ENCODE data around the gene ZNF276. TPM values are rescaled to one million over a fixed set of nuclear protein-coding genes. Genes with fewer than 3 reads are reported as not detected.

The ZNF276 gene
- total RNA-seq, 6 donors from 2014 or later: 28.6 to 172 (median 39.0) TPM

DNA sequence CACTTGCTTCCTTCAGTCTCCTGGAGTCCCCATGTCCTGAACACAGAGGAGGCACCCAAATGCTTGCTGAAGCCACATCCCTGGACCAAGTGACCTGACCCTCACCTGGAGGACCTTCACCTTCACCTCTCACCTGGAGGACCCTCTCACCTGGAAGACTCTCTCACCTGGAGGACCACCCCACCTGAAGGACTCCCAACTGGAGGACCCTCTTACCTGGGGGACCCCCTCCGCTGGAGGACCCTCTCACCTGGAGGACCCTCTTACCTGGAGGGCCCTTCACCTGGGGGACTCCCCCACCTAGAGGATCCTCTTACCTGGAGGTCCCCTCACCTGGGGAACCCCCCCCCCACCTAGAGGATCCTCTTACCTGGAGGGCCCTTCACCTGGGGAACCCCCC is 35.4 kb upstream of the ZNF276 start:
- H3K36me3 ChIP-seq: peaks cover 0 to 9% (median 6%) of the 10 kb centered on the region in 4 donors
- 64% methylated on average over 1 of the region's 1 CpG; no CpG with 5 or more reads in 1 of the 2 donors for WGBS, 2 donors
- ATAC-seq (ENCODE audit: low FRiP score in 2 of 2) (no peak), DNase-seq (no peak)
- H3K27me3 ChIP-seq: no peaks in the 10 kb centered on the region
- H3K27ac ChIP-seq: no peak overlapping the region
- peaks cover 10 to 20% (median 12%) of the 10 kb centered on the region in 4 donors for H3K4me1 ChIP-seq
- peak overlapping the region in 3 of 4 donors; percentile 71 to 95 (median 72) for H3K4me3 ChIP-seq
- H3K9me3 ChIP-seq: no peaks in the 10 kb centered on the region
- TF ChIP-seq, protein P1, sequence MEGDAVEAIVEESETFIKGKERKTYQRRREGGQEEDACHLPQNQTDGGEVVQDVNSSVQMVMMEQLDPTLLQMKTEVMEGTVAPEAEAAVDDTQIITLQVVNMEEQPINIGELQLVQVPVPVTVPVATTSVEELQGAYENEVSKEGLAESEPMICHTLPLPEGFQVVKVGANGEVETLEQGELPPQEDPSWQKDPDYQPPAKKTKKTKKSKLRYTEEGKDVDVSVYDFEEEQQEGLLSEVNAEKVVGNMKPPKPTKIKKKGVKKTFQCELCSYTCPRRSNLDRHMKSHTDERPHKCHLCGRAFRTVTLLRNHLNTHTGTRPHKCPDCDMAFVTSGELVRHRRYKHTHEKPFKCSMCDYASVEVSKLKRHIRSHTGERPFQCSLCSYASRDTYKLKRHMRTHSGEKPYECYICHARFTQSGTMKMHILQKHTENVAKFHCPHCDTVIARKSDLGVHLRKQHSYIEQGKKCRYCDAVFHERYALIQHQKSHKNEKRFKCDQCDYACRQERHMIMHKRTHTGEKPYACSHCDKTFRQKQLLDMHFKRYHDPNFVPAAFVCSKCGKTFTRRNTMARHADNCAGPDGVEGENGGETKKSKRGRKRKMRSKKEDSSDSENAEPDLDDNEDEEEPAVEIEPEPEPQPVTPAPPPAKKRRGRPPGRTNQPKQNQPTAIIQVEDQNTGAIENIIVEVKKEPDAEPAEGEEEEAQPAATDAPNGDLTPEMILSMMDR (IDR thresholded peaks at IDR 0.05): no peak
- TF ChIP-seq POLR2A (IDR thresholded peaks at IDR 0.05) (no peak), POLR2AphosphoS5 (IDR thresholded peaks at IDR 0.05) (no peak), EP300 (IDR thresholded peaks at IDR 0.05) (no peak)

DNA sequence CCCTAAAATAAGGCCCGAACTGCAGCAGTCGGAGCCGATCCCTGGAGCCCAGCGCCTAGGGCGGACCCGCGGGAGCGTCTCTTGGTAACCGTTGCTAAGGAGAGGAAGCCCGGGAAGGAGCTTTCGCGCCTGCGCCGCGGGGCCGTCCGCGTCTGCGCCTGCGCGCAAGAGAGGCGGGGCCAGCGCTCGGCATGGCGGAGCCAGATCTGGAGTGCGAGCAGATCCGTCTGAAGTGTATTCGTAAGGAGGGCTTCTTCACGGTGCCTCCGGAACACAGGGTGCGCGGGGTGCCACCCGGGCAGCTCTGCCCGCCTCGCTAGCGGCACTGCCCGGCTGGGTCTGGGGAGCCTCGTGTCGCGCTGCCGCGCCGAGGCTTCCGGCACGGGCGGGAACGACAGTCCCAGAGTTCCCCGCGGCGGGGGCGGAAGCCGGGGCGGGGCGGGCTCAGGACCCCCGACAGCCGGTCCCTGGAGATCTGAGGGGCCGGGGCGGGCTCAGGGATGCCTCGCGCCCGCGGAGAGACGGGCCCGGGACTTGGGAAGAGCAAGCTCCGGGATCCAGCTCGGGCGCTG is 34.7 kb upstream of the ZNF276 start, which contains the start of gene CDK10:
TSS of gene CDK10 (plus strand) at position 170 of the 572 bp plus-strand sequence. CDS start at position 192, 22 bp downstream.
- DNase-seq (peak; percentile 89 to 98), ATAC-seq (ENCODE audit: low FRiP score in 2 of 2) (peak; percentile 89 to 95)
- Histone ChIP-seq H3K27ac (peak within 1 kb of the TSS; percentile 80 to 91 (median 86)), H3K4me3 (peak within 1 kb of the TSS; percentile 71 to 95 (median 84)), H3K27me3 (no peaks in the 10 kb centered on the region), H3K36me3 (peaks cover 0 to 16% (median 12%) of the 10 kb centered on the region in 4 donors), H3K9me3 (no peaks in the 10 kb centered on the region), H3K4me1 (peaks cover 10 to 20% (median 12%) of the 10 kb centered on the region in 4 donors)
- 2% methylated on average over 40 of the region's 67 CpGs; no CpG with 5 or more reads in 1 of the 2 donors for WGBS, 2 donors
- no peak for TF ChIP-seq EP300 (IDR thresholded peaks at IDR 0.05)
- TF ChIP-seq, protein P1 (IDR thresholded peaks at IDR 0.05): peak in 2 of 6 experiments; percentile 21 to 39
- peak in 3 of 4 donors; percentile 23 to 92 (median 65) for TF ChIP-seq POLR2A (IDR thresholded peaks at IDR 0.05)
- peak; percentile 68 to 83 for TF ChIP-seq POLR2AphosphoS5 (IDR thresholded peaks at IDR 0.05)

DNA sequence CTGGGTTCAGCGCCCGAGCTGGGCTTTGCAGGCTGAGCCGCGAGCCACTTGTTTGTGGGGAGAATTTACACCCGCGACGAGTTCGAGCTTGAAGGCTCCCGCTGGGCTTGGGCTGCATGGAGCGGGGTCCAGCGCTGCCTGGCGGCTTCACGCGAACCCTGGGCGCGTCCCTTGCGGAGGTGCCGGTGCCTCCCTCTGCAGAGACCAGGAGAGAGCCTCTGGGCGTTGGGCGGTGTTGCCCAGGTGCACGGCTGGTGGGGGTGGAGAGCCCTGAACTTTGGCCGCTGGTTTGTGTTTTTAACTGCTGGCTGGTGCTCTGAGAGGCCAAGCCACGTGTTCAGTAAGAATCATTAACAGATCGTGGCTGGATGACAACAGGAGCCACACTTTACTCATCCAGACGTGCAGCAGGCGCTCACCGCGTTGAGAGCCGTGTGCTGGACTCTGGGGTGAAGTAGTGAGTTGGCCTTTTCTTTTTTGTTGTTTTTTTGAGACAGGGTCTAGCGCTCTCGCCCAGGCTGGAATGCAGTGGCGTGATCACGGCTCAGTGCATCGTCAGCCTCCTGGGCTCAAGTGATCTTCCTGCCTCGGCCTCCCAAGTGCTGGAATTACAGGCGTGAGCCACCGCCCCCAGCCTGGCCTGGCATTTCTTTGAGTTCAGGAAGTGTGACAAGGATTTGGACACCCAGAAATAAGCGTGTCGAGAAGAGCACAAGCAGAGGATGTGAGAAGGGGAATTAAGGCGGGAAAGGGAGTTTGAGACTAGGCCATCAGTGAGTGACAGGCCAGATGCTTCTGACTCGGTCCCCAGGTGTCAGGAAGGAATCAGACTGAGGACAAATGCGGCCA is 34.0 kb upstream of the ZNF276 start:
- H3K4me1 ChIP-seq: peaks cover 10 to 20% (median 12%) of the 10 kb centered on the region in 4 donors
- WGBS, 2 donors: 13 to 30% methylated on average over 19 to 37 of the region's 42 CpGs
- H3K4me3 ChIP-seq: peak overlapping the region; percentile 71 to 95 (median 84)
- peak in 1 of 2 donors; percentile 43 for DNase-seq
- no peaks in the 10 kb centered on the region for H3K27me3 ChIP-seq
- H3K9me3 ChIP-seq: no peaks in the 10 kb centered on the region
- ATAC-seq (ENCODE audit: low FRiP score in 2 of 2): peak; percentile 25 to 68
- peaks cover 5 to 23% (median 19%) of the 10 kb centered on the region in 4 donors for H3K36me3 ChIP-seq
- no peak for TF ChIP-seq EP300 (IDR thresholded peaks at IDR 0.05)
- TF ChIP-seq POLR2A (IDR thresholded peaks at IDR 0.05): no peak
- no peak for TF ChIP-seq POLR2AphosphoS5 (IDR thresholded peaks at IDR 0.05)
- TF ChIP-seq, protein P1 (IDR thresholded peaks at IDR 0.05): no peak
- H3K27ac ChIP-seq: peak overlapping the region; percentile 80 to 91 (median 86)

GRCh38 chr16:89688395-89688794 is 32.9 kb upstream of the ZNF276 start:
- ATAC-seq (ENCODE audit: low FRiP score in 2 of 2) (no peak), DNase-seq (no peak)
- no peaks in the 10 kb centered on the region for H3K9me3 ChIP-seq
- H3K36me3 ChIP-seq: peaks cover 5 to 34% (median 28%) of the 10 kb centered on the region in 4 donors
- H3K27me3 ChIP-seq: no peaks in the 10 kb centered on the region
- no peak overlapping the region for H3K4me3 ChIP-seq
- TF ChIP-seq EP300 (IDR thresholded peaks at IDR 0.05) (no peak), POLR2AphosphoS5 (IDR thresholded peaks at IDR 0.05) (no peak), POLR2A (IDR thresholded peaks at IDR 0.05) (no peak)
- TF ChIP-seq, protein P1 (IDR thresholded peaks at IDR 0.05): no peak
- H3K27ac ChIP-seq: no peak overlapping the region
- peaks cover 10 to 20% (median 12%) of the 10 kb centered on the region in 4 donors for H3K4me1 ChIP-seq
- 92 to 93% methylated on average over 5 of the region's 5 CpGs for WGBS, 2 donors
